Ishikawa (cell line): ENCODE results near the gene CNOT2.

Experiments used
- FOXM1 ChIP-seq: IDR thresholded peaks from 2 replicates; pipeline ENCODE4 v1.6.1; 2012; ENCODE audit warnings: low read depth, borderline replicate concordance
- NFIC ChIP-seq: IDR thresholded peaks from 2 replicates; pipeline ENCODE4 v1.6.1; 2012
- TAF1 ChIP-seq: IDR thresholded peaks from 2 replicates; pipeline ENCODE4 v1.6.1; 2012; ENCODE audit warnings: low read depth, mild to moderate bottlenecking
- ZBTB7A ChIP-seq: IDR thresholded peaks from 2 replicates; pipeline ENCODE4 v1.6.1; 2012; ENCODE audit warnings: low read depth
- TF ChIP-seq, protein P1 (sequence below): IDR thresholded peaks from 2 replicates; pipeline ENCODE4 v1.6.1; 2012

DNA sequence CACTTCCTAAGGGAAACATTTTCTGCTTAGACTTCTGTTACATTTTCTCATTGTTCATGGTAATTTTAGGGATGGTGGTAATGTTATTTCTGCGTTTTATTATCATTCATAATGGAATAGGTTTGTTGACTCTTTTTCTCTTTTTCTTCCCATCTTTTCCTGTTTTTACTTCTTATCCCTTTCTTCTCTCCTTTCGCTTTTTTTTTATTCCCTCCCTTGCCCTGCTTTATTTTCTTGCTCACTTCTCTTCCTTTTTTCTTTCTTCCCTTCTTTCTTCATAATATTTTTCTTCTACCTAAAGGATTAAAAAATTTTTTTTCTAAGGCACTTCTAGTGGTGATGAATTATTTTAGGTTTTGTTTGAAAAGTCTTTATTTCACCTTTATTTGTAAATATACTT, 45.6 kb downstream of the CNOT2 start:
- TF ChIP-seq, protein P1, sequence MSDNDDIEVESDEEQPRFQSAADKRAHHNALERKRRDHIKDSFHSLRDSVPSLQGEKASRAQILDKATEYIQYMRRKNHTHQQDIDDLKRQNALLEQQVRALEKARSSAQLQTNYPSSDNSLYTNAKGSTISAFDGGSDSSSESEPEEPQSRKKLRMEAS = no peak
- TF ChIP-seq TAF1 (no peak), FOXM1 (no peak), NFIC (no peak), ZBTB7A (no peak)
